ES-I3 (cell line): ENCODE measurements around the gene TRIP13.
"Not testable (repeated sequence)": the region's sequence is repeated elsewhere in the genome, so short reads cannot be mapped to it uniquely, and the experiment has no call there.

Source experiments
- H3K36me3 ChIP-seq: 2 replicates; pipeline ENCODE4 v1.6.1; 2013; ENCODE audit warnings: mild to moderate bottlenecking, low read length, control low read depth, moderate library complexity; ENCODE audit not compliant: insufficient read depth
- H3K4me1 ChIP-seq: 2 replicates; pipeline ENCODE4 v1.6.1; 2013; ENCODE audit warnings: mild to moderate bottlenecking, control low read depth, low read length; ENCODE audit not compliant: insufficient read depth
- H3K9ac ChIP-seq: 2 replicates; pipeline ENCODE4 v1.6.1; 2013; ENCODE audit warnings: low read depth, mild to moderate bottlenecking, low read length, moderate library complexity
- H3K9me3 ChIP-seq: 2 replicates; pipeline ENCODE4 v1.6.1; 2013; ENCODE audit warnings: mild to moderate bottlenecking, low read length, moderate library complexity; ENCODE audit not compliant: control insufficient read depth, insufficient read depth

TRIP13 gene

DNA sequence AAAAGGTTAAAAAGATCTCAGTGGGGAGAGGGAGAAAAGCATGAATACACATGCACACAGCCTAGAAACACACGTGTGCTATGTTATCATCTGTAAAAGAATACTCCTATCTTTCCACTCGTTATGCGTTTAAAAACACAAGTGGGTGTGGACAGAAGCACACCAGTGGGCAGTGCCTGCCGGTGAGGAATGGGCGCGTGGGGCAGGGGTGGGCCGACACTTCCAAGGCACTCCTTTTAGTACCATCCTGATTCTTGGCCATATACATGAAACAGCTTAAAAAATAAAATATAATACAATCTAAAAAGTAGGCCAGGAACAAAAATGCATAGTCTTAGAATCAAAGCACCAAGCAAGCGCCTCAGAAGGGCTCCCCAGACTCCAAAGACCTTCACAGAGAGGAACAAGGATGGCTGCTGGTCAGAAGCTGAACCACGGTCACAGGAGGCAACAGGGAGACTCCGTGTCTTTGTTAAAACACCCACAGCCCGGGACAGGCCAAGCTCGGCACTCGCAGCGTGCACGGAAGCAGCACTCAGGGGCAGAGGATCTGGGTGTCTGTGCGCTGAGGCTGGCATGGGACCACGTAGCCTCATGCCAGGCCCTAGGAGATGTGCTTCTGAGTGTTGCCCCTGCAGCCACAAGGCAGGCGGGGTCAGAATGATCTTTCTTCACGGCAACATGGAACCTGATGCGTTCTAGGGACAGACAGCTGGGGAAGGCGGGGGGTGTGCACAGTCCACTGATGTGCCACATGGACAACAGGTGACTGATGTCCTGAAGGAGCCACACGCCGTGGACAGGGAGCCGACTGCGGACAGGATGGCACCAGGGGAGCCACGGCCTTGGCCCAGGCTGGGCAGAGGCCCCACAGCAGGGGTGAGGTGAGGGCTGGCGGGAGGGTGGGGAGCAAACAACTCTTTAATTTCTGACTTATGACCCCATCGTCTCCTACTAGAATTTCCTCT, 16.0 kb upstream of the TRIP13 start:
- Histone ChIP-seq H3K9ac (no peak overlapping the region), H3K4me1 (no peaks in the 10 kb centered on the region), H3K9me3 (no peaks in the 10 kb centered on the region), H3K36me3 (peaks cover 18% of the 10 kb centered on the region; the same call in 1 of the 2 replicates)

DNA sequence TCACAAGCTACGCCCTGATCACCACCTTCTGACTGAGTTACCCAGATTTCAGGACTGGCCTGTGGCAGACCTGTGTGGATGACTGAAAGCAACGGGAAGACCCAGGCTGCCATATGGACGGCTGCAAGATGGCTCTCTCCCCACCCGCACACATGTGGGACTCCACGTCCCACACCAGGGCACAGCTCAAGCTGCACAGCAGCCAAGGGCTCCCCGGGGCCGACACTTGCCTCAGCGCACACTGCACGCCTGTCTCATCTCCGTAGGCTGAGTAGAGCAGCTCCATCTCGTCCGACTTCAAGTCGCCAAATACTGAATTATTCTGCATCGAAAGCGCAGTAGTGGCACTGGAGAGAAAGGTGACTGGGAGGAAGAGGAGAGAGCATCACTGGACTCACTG, 14.6 kb upstream of the TRIP13 start:
- Histone ChIP-seq H3K36me3 (peaks cover 18% of the 10 kb centered on the region; the same call in 1 of the 2 replicates), H3K9ac (no peak overlapping the region), H3K9me3 (no peaks in the 10 kb centered on the region), H3K4me1 (no peaks in the 10 kb centered on the region)

DNA sequence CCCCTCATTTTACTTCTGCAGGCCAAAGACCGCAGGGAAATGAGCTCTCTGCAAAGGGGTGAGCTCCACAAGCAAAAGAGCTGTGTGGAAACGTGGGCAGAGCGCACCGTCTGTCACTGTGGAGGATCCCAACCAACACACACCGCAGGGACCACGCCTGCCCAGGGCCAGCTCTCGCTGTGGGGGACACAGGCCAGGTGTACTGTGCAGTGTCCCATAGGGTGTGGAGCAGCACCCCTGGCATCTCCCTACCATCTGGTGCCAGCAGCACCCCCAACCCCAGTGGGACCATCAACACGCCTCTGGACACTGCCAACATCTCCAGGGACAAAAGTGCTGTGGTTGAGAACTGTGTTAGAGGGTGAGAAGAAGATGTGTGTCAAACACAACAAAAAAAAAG, 14.0 kb upstream of the TRIP13 start:
- H3K9me3 ChIP-seq, H3K9ac ChIP-seq, H3K4me1 ChIP-seq: not testable (repeated sequence)
- peaks cover 20% of the 10 kb centered on the region for H3K36me3 ChIP-seq

DNA sequence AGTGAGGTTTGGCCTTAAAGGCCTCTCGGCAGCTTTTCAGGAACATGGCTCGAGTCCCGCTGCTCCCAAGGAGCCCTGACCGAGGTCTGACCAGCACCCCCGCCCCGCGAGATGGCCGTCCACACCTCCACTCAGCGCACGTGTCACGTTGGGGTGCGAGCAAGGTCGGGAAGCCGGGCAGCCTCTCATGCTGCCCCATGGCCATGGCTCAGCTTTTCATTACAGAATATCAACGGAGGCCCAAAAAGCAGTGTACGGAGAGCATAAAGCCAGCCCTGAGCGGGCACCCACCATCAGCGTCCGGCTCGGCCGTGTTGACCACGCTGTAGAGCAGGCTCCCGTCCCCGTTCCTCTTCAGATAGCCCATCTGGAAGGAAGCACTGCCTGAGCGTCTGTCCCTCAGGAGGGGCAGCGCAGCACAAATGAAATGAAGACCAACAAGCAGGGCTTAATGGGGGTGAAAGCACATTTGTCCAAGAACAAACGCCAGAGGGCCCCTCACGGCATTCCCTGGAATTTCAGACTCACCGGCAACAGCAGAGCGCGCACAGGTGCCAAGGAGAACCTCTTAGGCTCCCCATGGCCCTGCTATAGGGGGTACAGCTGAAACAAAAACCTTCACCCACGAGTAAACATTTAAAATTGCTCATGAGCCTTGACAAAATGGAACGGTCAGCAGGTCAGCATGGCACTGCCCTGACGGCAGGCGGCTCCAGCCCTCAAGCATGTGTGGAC, 11.7 kb upstream of the TRIP13 start:
- H3K36me3 ChIP-seq, result peaks cover 32% of the 10 kb centered on the region

DNA sequence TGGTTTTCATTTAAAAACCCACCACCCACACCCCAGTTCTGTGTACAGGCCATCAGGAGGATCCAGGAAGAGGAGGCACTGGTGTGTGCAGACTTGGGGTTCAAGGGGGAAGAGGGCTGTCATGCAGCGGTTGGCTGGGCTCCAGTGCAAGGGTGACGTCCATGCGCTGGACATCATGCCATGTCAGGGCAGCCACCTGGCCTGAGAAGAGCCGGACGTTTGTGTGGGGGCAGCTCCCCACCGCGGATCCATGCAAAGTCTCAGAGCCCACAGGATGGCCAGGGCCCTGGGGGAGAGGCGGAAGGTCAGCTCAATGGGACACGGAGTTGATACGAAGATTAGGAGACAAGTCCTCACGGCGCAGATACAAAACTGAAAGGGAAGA, 11.1 kb upstream of the TRIP13 start:
- Histone ChIP-seq H3K36me3 (peaks cover 37% of the 10 kb centered on the region), H3K9me3 (no peaks in the 10 kb centered on the region), H3K9ac (no peak overlapping the region), H3K4me1 (no peaks in the 10 kb centered on the region)

More for the DNA sequence above, 11.7 kb upstream of the TRIP13 start:
- H3K4me1 ChIP-seq, result no peaks in the 10 kb centered on the region
- no peak overlapping the region for H3K9ac ChIP-seq
- H3K9me3 ChIP-seq, result no peaks in the 10 kb centered on the region

DNA sequence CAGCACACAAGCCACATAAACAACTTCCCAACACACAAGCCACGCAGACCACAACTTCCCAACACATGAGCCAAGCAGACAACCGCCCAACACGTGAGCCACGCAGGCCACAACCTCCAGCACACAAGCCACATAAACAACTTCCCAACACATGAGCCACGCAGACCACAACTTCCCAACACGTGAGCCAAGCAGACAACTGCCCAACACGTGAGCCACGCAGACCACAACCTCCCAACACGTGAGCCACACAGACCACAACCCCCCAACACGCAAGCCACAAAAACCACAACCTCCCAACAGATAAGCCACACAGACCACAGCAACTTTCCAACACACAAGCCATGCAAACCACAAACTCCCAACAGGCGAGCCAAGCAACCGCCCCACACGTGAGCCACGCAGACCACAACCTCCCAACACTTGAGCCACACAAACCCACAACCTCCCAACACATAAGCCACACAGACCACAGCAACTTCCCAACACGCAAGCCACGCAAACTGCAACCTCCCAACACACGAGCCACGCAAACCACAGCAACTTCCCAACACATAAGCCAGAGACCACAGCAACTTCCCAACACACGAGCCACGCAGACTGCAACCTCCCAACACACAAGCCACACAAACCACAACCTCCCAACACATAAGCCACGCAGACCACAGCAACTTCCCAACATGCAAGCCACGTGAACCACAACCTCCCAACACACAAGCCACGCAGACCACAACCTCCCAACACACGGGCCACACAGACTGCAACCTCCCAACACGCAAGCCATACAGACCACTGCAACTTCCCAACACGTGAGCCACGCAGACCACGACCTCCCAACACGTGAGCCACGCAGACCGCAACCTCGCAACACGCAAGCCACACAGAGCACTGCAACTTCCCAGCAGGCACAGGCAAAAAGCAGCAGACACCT, 10.2 kb upstream of the TRIP13 start:
- no peaks in the 10 kb centered on the region for H3K9me3 ChIP-seq
- H3K4me1 ChIP-seq, result no peaks in the 10 kb centered on the region
- no peak overlapping the region for H3K9ac ChIP-seq
- peaks cover 43% of the 10 kb centered on the region for H3K36me3 ChIP-seq

DNA sequence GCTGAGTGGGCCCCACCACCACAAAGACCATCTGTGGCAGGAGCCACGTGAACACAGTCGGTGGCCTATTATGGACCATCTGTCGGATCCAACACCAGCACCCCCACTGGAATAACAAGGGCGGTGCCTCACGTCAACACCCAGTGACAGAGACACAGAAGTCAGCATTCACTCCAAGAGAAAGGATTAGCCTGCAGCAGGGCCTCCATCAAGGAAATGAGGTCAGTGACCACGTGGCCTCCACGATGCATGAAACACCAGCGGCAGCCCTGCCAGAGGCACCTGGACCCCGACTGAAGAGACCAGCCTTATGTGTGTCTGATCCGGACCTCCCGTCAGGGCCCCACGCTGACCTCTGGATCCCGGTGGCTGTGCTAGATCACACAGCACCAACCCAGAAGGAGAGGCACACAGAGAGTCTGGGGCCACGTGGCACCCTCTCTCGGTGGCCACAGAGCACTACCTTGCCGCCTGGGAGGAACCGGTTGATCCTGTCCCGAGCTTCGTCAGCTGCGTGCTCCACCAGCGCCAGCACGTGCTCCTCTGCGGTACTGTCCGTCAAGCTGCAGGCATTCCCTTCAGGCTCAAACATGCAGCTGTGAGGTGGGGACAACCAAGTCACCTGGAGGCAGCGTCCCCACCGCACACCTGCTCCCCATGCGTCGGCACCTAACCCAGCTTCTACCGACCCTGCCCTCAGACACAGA, 9.1 kb upstream of the TRIP13 start:
- Histone ChIP-seq H3K36me3 (peaks cover 48% of the 10 kb centered on the region), H3K9me3 (no peaks in the 10 kb centered on the region), H3K9ac (no peak overlapping the region), H3K4me1 (no peaks in the 10 kb centered on the region)

DNA sequence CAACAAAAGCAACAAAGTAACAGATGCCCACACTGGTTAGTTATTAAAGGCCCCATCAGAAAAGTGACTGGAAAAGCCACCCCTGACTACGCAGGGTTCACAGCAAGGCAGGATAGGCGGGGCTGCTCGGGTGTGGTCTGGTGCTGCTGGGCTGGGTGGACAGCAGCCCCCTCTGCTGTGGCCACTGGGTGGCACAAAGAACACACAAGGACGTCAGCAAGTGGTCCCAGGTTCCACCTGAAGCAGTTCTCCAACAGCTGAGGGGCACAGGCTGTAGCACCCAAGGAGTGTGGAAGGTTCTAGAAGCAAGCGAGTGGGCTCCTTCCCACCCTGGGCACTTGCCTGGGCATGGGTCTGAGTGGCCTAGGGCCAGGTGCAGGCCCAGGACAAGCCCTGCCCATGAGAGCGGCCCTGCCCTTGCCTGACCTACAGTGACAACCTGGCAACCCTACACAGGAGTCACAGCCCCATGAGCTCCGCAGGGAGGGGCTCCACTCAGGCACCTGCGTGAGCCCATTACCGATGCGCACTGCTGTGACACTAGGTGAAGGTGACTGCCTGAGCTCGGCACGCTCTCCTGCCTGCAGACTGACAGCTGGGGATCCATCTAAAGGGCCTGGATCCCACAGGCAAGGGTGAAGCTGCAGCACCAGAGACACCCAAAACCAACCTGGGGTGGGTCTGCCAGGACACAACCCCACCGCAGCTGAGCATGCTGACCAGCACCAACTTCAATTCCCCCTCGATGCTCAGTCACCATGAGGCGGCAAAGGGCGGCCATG, 8.1 kb upstream of the TRIP13 start:
- Histone ChIP-seq H3K9ac (no peak overlapping the region), H3K36me3 (peaks cover 52% of the 10 kb centered on the region), H3K9me3 (no peaks in the 10 kb centered on the region), H3K4me1 (no peaks in the 10 kb centered on the region)

DNA sequence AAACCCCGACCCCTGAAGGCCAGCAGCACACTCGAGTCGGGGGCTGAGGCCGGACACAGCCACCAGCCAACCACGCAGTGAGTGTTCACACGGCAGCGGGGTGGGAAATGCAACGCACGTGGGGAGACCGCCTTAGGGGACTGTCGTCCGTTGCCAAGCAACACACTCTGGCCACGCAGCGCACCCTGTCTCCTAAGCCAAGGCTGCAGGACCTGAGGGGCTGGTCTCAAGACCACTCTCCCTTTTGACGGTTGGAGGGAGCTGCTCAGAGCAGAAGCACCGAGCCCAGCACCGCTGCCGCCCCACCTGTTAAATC, 7.6 kb upstream of the TRIP13 start:
- H3K9ac ChIP-seq, result no peak overlapping the region
- peaks cover 55% of the 10 kb centered on the region for H3K36me3 ChIP-seq
- no peaks in the 10 kb centered on the region for H3K4me1 ChIP-seq
- H3K9me3 ChIP-seq, result no peaks in the 10 kb centered on the region

DNA sequence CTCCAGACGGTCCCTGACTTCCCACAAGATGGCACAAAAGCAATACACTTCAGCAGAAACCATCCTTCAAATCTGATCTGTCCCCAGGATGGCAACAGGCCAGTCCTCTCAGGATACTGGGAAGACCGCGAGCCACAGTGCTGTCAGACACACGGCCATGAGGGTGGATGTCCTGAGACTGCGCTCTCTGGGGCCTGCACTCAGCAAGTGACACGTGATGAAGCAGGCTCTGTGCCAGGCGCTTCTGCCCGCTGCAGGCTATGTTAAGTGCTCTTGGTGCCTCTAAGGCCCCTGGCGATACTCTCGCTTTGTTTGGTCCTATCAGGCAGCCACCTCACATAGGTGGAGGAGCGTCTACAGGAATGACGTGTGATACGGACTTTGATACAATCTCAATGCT, 7.2 kb upstream of the TRIP13 start:
- Histone ChIP-seq H3K36me3 (peaks cover 58% of the 10 kb centered on the region), H3K9ac (no peak overlapping the region)

DNA sequence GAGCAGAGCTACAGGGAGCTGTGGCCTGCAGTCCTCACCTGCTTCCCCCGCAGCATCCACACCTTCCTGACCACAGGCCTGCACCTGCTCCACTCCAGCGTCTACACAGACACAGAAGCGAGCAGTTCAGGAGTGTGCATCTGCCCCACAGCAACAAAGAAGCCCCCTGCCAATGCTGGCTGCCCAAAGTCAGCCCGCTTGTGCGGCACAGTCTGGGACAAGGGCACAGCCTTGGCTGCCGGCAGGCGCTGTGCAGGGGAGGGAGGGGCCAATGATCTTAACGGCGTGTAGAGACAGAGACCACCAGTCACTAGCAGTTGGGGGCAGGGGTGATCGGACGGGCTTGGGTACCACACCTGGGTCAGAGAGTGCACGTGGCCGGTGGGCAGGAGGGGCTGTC, 6.6 kb upstream of the TRIP13 start:
- no peak overlapping the region for H3K9ac ChIP-seq
- peaks cover 61% of the 10 kb centered on the region for H3K36me3 ChIP-seq
- H3K4me1 ChIP-seq, result no peaks in the 10 kb centered on the region
- no peaks in the 10 kb centered on the region for H3K9me3 ChIP-seq

More for the DNA sequence above, 7.2 kb upstream of the TRIP13 start:
- no peaks in the 10 kb centered on the region for H3K9me3 ChIP-seq
- no peaks in the 10 kb centered on the region for H3K4me1 ChIP-seq

DNA sequence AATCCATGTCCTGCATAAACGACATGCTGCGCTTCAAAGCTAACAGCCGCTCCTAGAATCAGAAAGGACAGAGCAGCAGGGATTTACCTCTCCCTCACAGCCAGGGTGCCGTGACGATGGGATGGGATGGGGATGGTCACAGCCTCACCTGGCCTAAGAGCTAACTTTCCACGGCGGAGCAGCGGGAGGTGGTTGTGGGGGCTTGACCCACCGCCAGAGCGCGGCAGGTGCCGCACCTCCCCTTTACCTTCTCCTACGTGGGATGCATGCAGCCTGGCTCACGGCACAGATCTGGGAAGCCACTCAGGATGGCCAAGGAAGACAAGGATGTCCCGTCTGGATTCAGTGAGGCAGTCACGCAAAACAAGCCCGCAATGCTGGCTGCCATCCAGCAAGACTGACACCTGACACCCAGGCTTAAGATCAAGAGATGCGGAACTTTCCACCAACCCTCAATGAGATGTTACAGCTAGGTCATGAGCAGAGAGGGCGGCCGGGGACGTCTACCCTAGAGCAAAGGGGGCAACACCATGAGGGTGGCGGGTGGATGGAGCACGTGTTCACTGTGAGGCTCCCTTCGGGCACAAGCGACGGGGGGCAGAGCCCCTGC, 5.9 kb upstream of the TRIP13 start:
- H3K36me3 ChIP-seq, result peaks cover 56% of the 10 kb centered on the region
- H3K9ac ChIP-seq, result no peak overlapping the region
- no peaks in the 10 kb centered on the region for H3K9me3 ChIP-seq
- no peaks in the 10 kb centered on the region for H3K4me1 ChIP-seq
